HL-60 (cell line): ENCODE measurements around the gene THSD7B.

Source experiments
- DNase-seq, 2 experiments: peaks; one replicate each; pipeline ENCODE4 v3.0.0-alpha.2; 2010 to 2020; ENCODE audit warnings: low read depth in 1 of 2, low spot score in 1 of 2
- H3K27ac ChIP-seq: fragments of 250-450 bp; sonication (Bioruptor Pico); replicated peaks from 2 replicates; pipeline ENCODE4 v1.5.1; 2020; ENCODE audit warnings: mild to moderate bottlenecking, moderate library complexity
- H3K27me3 ChIP-seq: fragments of 250-450 bp; sonication (Bioruptor Pico); 2 replicates; pipeline ENCODE4 v1.5.1; 2021; ENCODE audit warnings: mild to moderate bottlenecking, moderate library complexity; ENCODE audit not compliant: insufficient read depth, poor library complexity, severe bottlenecking
- H3K4me3 ChIP-seq: replicated peaks from 2 replicates; pipeline ENCODE4 v1.5.1; 2011; ENCODE audit warnings: mild to moderate bottlenecking, control low read depth, low read length; ENCODE audit not compliant: insufficient read depth
- GABPA ChIP-seq: IDR thresholded peaks from 2 replicates; pipeline ENCODE4 v1.6.1; 2012; ENCODE audit warnings: low read depth
- POLR2AphosphoS5 ChIP-seq: IDR thresholded peaks from 2 replicates; pipeline ENCODE4 v1.6.1; 2012; ENCODE audit warnings: low read depth
- SPI1 ChIP-seq: IDR thresholded peaks from 2 replicates; pipeline ENCODE4 v1.6.1; 2012; ENCODE audit warnings: low read depth, mild to moderate bottlenecking, borderline replicate concordance
- TF ChIP-seq, protein P1 (sequence below): IDR thresholded peaks from 2 replicates; pipeline ENCODE4 v1.6.1; 2012; ENCODE audit warnings: low read depth; ENCODE audit not compliant: insufficient replicate concordance
- TF ChIP-seq, protein P2 (sequence below): IDR thresholded peaks from one replicate; pipeline ENCODE4 v1.5.1; 2011; ENCODE audit warnings: low read length, control low read depth, inconsistent platforms; ENCODE audit not compliant: insufficient read depth

The THSD7B gene

DNA sequence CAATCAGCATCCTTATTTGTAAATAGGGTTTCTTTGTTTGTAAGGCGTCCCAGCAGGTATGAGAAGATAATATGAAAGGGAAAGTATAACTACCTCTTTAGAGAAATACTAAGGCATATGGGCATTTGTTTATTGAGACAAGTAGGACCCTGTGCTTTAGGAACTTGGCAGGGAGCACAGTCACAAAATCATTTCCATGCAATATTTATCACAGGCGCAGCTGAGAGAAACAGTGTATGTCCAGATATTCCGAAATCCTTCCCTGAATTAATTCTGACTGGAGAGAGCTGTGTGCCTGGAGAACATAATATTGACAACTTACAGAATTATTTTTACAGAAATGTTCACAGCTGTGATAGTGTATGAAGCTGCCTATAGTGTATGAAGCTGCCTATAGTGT is 416.7 kb downstream of the THSD7B start:
- TF ChIP-seq, protein P1, sequence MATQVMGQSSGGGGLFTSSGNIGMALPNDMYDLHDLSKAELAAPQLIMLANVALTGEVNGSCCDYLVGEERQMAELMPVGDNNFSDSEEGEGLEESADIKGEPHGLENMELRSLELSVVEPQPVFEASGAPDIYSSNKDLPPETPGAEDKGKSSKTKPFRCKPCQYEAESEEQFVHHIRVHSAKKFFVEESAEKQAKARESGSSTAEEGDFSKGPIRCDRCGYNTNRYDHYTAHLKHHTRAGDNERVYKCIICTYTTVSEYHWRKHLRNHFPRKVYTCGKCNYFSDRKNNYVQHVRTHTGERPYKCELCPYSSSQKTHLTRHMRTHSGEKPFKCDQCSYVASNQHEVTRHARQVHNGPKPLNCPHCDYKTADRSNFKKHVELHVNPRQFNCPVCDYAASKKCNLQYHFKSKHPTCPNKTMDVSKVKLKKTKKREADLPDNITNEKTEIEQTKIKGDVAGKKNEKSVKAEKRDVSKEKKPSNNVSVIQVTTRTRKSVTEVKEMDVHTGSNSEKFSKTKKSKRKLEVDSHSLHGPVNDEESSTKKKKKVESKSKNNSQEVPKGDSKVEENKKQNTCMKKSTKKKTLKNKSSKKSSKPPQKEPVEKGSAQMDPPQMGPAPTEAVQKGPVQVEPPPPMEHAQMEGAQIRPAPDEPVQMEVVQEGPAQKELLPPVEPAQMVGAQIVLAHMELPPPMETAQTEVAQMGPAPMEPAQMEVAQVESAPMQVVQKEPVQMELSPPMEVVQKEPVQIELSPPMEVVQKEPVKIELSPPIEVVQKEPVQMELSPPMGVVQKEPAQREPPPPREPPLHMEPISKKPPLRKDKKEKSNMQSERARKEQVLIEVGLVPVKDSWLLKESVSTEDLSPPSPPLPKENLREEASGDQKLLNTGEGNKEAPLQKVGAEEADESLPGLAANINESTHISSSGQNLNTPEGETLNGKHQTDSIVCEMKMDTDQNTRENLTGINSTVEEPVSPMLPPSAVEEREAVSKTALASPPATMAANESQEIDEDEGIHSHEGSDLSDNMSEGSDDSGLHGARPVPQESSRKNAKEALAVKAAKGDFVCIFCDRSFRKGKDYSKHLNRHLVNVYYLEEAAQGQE, result no peak
- no peak for TF ChIP-seq GABPA
- no peak for TF ChIP-seq POLR2AphosphoS5
- TF ChIP-seq, protein P2, sequence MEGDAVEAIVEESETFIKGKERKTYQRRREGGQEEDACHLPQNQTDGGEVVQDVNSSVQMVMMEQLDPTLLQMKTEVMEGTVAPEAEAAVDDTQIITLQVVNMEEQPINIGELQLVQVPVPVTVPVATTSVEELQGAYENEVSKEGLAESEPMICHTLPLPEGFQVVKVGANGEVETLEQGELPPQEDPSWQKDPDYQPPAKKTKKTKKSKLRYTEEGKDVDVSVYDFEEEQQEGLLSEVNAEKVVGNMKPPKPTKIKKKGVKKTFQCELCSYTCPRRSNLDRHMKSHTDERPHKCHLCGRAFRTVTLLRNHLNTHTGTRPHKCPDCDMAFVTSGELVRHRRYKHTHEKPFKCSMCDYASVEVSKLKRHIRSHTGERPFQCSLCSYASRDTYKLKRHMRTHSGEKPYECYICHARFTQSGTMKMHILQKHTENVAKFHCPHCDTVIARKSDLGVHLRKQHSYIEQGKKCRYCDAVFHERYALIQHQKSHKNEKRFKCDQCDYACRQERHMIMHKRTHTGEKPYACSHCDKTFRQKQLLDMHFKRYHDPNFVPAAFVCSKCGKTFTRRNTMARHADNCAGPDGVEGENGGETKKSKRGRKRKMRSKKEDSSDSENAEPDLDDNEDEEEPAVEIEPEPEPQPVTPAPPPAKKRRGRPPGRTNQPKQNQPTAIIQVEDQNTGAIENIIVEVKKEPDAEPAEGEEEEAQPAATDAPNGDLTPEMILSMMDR, result no peak
- no peak for TF ChIP-seq SPI1
- H3K27ac ChIP-seq, result no peak overlapping the region
- no peak overlapping the region for H3K4me3 ChIP-seq
- no peaks in the 10 kb centered on the region for H3K27me3 ChIP-seq
- DNase-seq, result no peak

DNA sequence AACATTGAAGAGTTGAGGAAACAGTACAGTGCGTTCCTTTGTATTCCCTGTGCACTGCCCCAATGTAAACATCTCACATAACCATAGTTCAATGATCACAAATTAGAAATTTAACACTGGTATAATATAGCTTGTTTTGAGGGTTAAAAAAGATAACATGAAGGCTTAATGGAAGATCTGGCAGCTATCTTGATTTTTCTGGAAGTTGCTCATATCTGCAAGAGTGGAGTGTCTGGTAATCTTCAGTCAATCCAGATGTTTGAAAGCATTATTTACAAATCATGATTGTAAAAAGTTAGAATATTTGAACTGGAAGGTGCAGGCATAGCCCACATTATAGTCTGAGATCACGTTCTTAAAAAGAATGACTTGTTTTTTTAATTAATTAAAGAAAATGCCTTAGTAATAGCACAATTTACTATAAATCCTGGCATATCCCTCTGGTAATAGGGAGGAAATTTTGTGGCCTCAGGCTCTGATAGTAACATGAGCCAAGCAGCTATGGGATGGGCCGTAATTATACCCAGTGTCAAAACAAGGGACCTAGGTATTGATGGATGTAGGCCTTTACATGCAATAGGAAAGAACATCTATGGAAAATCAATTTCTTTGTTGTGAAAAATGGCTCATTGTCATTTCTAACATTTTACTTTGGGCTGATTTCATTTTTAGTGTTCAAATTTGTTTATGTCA is 418.0 kb downstream of the THSD7B start:
- Histone ChIP-seq H3K27me3 (no peaks in the 10 kb centered on the region), H3K27ac (no peak overlapping the region), H3K4me3 (no peak overlapping the region)
- no peak for DNase-seq
- TF ChIP-seq, protein P2, result no peak
- no peak for TF ChIP-seq GABPA
- TF ChIP-seq, protein P1, result no peak
- TF ChIP-seq POLR2AphosphoS5, result no peak
- no peak for TF ChIP-seq SPI1

DNA sequence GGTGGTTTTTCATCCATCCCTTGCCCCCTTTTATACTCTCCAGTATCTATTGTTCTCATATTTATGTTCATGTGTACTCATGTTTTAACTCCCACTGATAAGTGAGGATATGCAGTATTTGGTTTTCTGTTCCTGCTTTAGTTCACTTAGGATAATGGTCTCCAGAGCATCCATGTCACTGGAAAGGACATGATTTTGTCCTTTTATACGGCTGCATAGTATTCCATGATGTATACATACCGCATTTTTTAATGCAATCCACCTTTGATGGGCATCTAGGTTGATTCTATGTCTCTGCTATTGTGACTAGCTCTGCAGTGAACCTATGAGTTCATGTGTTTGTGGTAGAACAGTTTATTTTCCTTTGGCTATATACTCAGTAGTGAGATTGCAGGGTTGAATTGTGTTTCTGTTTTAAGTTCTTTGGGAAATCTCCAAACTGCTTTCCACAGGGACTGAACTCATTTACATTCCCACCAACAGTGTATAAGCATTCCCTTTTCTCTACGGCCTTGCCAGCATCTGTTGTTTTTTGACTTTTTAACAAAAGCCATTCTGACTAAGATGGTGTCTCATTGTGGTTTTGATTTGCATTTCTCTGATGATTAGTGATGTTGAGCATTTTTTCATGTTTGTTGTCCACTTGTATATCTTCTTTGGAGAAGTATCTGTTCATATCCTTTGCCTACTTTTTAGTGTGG is 420.2 kb downstream of the THSD7B start:
- H3K4me3 ChIP-seq, result no peak overlapping the region
- TF ChIP-seq POLR2AphosphoS5, result no peak
- TF ChIP-seq, protein P2, result no peak
- TF ChIP-seq SPI1, result no peak
- TF ChIP-seq, protein P1, result no peak
- no peak for TF ChIP-seq GABPA
- no peak overlapping the region for H3K27ac ChIP-seq
- no peaks in the 10 kb centered on the region for H3K27me3 ChIP-seq
- DNase-seq, result no peak
